GM18909 (cell line): Measurements from ENCODE around the gene STT3B.

Experiments used
- ATAC-seq: cut with Tn5 transposase; IDR thresholded peaks from one replicate; pipeline ENCODE4 v1.9.1; 2021; ENCODE audit warnings: mild to moderate bottlenecking; ENCODE audit not compliant: unreplicated experiment, poor library complexity

The STT3B gene

DNA sequence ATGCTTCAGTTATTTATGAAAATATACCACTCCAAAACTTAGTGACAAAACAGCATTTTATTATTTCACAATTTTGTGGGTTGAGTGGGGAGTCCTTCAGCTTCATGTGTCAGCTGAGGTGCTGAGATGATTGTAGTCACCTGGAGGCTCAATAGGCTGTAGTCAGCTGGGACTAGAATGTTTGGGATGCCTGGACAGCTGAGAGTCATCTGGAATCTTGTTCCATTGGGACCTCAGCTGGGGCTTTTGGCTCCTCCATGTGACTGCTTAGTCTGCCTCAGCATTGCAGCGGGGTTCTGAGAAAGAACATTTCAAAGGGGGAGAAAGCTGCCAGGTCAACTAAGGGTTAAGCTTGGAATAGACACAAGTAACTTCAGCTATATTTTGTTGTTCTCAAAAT, 13.4 kb downstream of the STT3B start:
- ATAC-seq, result no peak

DNA sequence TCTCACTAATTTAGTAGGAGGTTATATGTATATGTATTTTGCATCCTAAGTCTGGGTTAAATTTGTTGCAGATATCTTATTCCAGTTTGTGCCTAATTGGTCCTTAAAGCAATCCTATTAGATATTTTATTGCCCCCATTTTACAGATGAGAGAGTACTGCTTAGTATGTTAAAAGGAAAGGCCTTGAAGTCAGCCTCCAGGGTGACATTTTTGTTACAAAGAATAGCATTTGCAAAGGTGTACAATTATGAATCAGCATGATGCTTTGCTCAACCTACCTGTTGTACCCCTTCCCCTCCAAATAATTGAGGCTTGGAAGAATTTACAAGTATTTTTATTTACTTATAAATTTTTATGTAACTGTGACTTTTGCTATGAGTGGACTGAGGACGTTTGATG, 14.0 kb downstream of the STT3B start:
- ATAC-seq, result no peak

DNA sequence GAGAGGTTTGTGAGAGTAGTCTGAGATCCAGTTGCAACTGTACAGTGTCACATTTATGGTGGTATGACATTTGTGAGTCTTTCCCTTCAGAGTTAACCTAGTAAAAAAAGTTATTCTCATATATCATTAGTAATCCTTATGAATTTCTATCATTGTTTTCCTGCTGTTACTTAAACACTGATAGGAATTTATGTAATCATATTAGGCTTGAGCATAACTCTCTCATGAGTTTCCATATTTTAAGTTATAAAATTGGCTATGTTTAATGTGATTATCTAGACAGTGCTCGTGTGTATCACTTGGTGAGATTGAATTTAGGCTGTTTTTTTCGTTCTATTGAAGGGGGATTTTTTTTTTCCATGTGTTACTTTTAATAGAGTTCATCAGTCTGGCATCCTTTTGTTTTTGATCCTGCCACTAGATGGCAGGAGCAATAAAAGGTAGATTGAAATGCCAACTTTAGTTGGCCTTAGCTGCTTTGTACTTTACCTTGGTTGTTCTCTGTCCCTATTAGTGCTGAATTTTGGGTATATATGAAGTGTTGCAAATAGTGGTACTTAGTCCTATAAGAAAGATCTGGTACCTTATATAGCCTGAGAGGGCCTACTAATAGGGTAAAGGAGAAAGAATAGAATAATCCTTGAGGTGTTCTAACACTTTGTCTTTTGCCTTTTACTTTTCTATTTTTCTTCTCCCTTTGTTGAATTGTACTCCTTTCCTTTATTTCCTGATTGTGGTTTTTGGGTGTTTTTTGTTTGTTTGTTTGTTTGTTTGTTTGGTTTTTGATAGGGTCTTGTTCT, 17.9 kb downstream of the STT3B start:
- no peak for ATAC-seq

DNA sequence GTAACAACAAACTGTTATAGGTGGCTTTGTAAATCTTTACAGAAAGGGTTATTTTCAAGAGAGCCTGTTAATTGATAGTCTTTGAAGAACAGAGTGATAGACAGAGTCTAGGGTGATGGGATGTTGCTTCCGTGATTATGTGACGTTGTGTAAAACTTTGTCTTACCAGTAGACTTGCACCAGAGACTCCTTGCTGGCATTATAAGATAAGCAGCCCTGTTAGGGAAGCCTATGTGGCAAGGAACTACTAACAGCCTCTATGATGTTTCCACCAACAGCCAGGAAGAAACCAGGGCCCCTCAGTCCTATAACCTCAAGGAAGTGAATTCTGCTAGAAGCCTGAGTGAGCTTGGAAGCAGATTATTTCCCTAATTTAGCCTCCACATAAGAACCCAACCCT, 18.9 kb downstream of the STT3B start:
- ATAC-seq, result no peak

DNA sequence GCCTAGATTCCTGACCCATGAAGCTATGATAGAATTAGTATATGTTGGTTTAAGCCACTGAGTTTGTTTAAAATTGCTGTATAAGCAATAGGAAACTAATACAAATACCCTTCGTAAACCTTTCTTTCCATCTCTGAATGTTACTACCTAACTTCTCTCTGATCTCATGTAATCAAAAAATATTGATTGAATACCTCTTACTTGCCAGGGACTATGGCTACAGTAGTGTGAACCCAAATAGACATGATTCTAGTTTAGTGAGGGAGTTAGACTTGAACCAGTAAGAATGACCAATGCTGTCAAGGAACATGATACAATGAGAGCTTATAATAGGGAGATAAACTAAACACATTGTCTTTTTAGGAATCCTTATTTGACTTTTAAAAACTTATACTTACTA, 19.4 kb downstream of the STT3B start:
- no peak for ATAC-seq

DNA sequence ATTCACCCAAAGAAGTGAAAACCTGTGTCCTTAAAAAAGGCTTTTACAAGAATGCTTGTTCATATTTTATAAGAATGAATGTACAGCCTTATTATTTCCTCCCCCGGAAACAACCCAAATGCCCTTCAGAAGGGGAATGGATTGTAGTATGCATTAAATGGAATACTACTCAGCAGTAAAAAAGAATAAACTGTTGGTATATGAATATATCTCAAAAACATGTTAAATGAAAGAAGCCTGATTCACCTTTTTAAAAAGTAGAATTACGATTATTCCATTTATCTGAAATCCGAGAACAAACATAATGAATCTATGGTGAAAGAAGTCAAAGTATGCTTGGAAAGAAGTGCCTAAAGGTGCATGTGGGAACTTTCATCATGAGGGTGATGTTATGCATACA, 20.5 kb downstream of the STT3B start:
- no peak for ATAC-seq

DNA sequence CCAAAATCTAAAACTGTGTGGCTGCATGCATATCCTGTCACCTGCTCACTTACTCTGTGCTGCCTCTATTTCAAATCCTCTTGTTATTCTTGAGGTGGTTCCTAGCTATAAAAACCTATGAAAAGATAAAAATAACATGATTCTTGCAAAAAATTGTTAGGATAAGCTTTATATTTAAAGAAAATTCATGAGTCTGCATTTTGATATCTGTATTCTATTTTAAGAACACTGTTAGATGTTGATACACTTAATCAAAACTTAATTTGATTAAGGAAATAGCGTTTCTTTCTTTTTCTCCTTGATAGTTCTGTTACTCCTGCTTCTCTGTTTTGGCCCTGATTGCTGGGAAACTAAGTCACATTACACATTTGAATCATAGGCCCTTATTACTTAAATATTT, 22.5 kb downstream of the STT3B start:
- no peak for ATAC-seq

DNA sequence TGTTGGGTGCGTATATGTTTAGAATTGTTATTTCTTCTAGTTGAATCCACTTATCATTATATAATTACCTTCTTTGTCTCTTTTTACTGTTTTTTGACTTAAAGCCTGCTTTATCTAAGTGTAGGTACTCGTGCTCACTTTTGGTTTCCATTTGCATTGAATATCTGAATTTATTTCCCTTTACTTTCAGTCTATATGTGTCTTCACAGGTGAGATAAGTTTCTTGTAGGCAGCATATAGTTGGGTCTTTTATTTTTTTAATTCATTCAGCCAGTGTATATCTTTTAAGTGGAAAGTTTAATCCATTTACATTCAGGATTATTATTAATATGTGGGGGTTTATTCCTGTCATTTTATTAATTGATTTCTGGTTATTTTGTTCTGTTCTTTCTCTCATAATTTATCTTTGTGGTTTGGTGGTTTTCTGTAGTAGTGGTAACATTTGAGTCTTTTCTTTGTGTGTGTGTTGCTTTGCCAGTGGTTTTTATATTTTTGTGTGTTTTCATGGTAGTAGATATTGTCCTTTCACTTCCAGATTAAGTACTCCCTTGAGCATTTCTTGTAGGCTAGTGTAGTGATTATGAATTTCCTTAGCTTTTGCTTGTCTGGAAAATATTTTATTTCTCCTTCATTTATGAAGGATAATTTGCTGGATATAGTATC, 27.3 kb downstream of the STT3B start:
- ATAC-seq, result no peak

DNA sequence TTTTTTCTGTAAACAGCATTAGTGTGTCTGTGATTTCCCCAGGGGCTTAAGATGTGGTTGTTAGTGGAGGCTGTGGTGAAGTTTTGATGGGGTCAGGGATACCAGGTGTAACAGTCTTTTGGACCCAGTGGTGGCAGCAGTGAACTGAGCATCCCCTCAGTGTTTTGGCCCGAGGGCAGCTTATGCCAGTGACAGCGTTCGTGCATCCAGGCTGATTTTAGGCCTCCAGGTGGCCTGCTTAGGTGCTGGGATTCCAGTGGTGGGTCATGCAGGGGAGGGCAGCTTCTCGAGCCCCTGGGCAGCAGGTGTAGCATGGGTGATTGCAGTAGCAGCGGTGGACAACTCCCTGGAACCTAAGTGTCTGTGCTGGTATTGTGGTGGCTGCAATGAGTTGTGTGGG, 29.2 kb downstream of the STT3B start:
- no peak for ATAC-seq

DNA sequence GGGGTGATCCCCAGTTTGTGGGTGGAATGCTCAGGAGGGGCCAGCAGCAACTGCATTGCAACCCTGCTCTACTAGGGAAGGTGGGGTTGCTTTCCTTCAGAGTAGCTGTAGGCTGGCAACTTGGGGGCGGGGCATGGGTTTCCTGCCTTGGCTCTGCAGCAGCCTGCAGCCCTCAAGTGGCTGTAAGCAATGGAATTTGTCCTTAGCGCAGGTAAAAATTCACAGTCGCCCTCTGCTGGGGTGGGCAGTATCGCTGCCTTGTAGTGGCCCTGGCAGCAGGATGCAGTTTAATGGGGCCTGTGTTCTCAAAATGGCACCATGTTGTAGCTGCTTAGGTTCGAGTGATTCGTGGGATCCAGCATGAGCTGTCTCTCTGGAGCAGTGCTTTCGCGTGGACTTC, 29.8 kb downstream of the STT3B start:
- ATAC-seq, result no peak

DNA sequence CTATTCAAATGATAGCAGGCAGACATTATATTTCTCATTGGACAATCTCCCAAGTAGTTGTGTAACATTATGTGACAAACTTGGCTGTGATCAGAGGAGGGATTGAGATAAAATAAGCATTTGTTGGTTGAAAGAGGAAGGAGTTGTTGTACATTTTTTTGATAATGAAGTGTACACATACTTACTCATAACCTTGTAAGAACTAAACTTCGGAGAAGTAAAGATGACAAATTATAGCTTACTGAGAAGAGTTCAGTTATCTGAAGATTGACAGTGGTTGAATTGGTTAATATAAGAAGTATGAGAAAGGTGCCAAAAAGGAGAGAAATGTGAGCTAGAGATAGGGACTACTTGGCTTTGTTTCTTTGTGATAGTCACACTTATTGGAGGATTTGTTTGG, 32.6 kb downstream of the STT3B start:
- no peak for ATAC-seq

DNA sequence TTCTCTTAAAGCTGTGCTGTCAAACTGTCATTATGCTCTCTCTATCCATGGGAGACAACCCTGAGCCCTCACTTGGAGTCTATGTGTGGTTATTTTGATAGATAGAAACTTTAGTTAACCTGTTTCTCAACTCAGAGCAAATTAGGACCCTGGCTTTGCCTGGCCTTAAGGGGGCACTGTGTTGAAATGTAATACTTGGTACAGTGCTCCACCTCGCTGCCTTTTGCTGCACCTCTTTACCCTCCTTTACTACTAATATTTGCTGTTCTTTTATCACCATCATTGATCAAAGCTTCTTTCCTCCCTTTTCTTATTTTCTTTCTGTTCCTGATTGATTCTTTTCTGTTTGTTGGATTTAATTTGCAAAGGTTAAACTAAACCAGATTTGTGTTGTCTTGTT, 34.3 kb downstream of the STT3B start:
- ATAC-seq, result no peak

DNA sequence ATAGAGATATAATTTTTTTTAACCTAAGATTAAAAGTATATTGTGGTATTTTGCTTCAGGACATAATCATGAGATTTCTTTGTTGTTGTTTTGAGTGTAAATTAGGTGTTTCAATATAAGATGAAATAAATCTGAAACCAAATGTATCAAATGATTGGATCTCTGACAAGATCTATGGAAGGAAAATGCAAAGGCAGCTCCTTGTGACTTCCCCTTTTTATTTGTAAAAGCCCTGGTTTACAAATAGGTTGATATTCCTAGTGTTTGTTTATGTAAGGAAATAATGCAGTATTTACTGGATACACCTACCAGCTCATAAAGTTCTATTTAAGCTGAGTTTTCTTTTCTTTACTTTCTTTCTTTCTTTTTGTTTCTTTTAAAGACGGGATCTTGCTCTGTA, 35.9 kb downstream of the STT3B start:
- ATAC-seq, result no peak

DNA sequence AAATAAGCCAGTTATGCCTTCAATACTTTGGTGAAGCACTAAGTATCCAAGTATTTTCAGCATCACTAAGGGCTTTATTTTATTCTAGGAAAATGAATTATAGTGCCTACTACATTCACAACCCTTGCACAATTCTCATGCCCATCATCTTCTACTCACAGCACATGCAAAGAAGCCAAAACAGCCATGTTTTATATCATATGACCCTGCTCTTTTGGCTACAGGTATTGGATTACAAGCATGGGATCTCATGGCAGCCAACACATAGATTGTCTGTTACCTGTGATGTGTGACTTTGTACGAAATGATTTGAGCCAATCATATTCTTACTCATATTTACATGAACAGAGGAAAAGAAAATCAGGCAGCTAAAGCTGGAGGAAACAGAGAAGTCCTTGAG, 38.6 kb downstream of the STT3B start:
- no peak for ATAC-seq

DNA sequence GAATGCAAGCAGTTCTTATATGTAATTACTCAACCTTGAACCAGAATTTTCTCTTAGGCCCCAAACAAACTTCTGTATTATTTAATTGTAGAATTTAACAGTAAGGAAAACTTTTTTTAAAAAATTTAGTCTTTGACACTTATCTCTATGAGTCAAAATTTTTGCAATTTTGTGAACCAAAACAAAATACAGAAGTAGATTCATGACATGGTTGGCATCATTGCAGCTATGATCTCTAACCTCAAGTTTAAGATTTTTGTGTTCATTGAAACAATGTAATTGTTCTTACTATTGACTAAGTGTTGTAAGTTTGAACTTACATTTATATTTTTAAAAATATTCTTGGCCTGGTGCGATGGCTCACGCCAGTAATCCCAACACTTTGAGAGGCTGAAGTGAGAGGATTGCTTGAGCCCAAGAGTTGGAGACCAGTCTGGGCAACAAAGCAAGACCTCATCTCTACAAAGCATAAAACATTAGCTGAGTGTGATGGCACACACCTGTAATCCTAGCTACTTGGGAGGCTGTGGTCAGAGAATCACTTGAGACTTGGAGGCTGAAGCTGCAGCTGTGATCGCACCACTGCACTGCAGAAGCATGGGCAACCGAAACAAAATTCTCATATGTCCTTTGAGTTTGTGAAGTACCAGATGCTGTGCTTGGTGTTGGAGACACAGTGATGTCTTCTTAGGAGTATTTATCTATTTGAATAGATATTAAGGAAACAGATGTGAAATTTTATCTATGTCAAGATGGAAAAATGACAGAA, 39.7 kb downstream of the STT3B start:
- ATAC-seq, result peak; percentile 56

DNA sequence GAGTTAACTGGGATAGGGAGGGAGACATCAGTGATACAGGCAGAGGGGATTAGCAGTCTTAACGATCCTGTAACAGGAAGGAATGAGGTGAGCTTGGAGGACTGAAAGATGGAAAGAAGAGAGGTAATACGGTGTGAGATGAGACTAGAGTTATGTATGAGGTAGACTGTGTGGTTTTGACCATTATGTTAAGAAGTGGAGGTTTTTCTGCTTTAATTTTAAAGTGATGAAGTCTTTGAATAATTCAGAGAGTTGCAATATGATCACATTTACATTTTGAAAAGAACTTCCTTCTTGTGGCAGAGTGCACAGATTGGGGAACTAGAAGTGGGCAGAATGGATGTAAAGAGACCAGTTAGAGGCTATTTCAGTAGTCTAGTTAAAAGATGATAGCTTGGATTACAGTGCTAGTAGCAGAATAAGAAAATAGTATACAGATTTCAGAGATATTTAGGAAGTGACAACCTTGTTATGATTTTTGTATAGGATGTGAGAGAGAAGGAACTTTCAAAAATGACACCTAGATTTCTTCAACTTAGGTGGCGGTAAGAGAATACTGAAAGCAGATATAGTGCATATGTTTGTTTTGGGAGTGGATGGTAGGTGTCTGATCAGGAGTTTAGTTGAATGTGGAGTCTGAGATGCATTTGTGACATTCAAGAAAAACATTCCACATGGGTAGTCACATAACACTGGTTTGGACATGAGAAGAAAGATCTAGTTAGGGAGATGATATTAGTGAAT, 40.5 kb downstream of the STT3B start:
- peak; percentile 44 for ATAC-seq

DNA sequence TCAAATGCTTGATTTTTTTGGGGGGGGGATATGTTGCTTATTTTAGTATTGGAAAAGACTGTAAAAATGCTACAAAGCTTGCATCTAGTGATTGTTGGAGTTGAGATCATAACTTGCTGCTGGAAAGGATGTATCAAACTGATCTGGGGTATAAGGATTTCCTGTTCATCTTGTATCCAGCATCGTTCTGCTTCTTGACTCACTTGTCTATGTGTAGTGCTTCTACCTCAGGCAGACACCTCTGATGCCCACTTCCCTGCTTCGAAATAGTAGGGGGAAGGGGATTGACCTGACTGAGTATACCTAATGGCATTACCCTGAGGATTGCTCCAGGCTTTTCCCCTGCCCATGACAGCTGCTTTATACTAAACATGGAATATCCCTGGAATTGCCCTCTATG, 42.7 kb downstream of the STT3B start:
- ATAC-seq, result no peak

DNA sequence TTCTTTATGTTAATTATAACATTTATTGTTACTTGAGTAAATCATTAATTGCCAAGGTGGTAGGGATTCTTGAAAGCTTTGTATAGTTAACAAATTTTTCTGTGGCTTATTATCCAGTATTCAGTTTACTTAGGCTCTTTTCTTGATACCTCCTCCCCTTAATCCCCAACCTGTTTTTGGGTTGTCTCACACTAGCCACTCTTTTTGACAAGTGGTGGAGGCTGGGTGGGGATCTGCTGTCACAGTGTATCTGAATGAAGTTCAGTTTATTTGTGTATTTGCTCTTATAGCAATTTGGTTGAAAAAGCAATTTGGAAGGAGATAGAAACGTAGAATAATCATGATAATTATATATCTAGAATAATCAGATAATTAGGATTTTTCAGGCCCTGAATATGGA, 43.8 kb downstream of the STT3B start:
- ATAC-seq, result no peak

DNA sequence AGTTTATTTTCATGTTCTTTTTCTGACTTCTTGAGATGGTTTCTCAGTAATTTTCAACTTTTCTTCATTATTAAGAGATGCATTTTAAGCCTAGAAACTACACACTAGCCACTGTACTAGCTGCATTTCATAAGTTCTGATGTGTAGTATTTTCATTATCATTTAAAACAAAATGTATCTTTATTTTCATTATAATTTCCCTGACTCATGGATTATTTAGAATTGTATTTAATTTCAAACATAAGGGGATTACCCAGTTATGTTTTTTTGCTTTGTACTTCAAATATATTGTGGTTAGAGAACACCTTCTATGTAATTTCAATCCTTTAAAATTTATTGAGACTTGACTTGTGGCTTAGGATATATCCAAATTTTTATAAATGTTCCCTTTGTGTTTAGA, 44.5 kb downstream of the STT3B start:
- ATAC-seq, result no peak

DNA sequence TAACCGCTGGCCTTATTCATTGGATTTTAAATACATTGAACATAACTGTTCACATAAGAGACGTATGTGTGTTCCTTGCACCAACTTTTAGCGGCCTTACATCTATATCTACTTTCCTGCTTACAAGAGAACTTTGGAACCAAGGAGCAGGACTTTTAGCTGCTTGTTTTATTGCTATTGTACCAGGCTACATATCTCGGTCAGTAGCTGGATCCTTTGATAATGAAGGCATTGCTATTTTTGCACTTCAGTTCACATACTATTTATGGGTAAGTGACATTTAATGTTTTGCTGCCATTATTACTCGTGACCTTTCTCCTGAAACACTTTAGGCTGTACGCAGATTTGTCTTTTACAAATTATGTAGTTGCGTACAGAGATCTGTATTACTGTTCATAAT, 47.1 kb downstream of the STT3B start:
- no peak for ATAC-seq

DNA sequence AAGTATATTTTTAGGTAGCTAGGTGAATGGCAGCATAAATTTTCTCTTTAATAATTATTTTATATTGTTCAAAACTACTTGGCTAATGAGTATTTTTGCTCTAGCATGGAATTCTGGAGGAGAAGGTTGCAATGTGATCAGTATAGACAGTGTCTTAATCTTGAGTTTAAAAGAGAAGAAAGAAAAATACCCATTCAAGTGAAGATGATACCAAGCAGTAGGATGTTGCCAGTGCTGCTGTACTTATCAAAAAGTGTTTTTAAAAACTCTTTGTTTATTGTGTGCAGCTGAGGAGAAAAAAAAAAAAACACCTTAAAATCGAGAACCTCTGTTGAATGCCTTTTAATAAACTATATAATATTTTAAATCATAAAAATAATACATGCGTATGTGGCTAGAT, 47.9 kb downstream of the STT3B start:
- ATAC-seq, result no peak
